Endodermal cell (in vitro differentiated cells): ENCODE measurements around the gene EPHA2. TPM values are rescaled to one million over a fixed set of nuclear protein-coding genes. Genes with fewer than 3 reads are reported as not detected.

Experiments used
- DNase-seq: peaks from one replicate; pipeline ENCODE4 v3.0.0-alpha.2; 2017
- H3K27ac ChIP-seq: 2 replicates; pipeline ENCODE4 v1.5.1; 2013; ENCODE audit warnings: mild to moderate bottlenecking, low read depth, low read length, moderate library complexity
- H3K27me3 ChIP-seq: 2 replicates; pipeline ENCODE4 v1.6.1; 2013; ENCODE audit warnings: mild to moderate bottlenecking, low read length, moderate library complexity; ENCODE audit not compliant: insufficient read depth, control insufficient read depth, poor library complexity, severe bottlenecking
- H3K36me3 ChIP-seq: 2 replicates; pipeline ENCODE4 v1.7.0; 2013; ENCODE audit warnings: mild to moderate bottlenecking, low read length, moderate library complexity; ENCODE audit not compliant: control insufficient read depth, insufficient read depth
- H3K4me1 ChIP-seq: one replicate; pipeline ENCODE4 v1.7.0; 2013; ENCODE audit warnings: low read length; ENCODE audit not compliant: control insufficient read depth, insufficient read depth
- H3K4me3 ChIP-seq: 2 replicates; pipeline ENCODE4 v1.5.1; 2013; ENCODE audit warnings: mild to moderate bottlenecking, low read length, moderate library complexity
- H3K9ac ChIP-seq: 2 replicates; pipeline ENCODE4 v1.6.1; 2013; ENCODE audit warnings: mild to moderate bottlenecking, low read length, moderate library complexity; ENCODE audit not compliant: poor library complexity, severe bottlenecking; ENCODE audit errors: extremely low read depth
- H3K9me3 ChIP-seq: 2 replicates; pipeline ENCODE4 v1.6.1; 2013; ENCODE audit warnings: mild to moderate bottlenecking, low read length, moderate library complexity; ENCODE audit not compliant: control insufficient read depth
- H3K27ac Mint-ChIP-seq: 2 replicates; pipeline ENCODE4 v1.8.0; 2020; ENCODE audit warnings: mixed read lengths
- H3K27me3 Mint-ChIP-seq: 2 replicates; pipeline ENCODE4 v1.8.0; 2021; ENCODE audit warnings: mild to moderate bottlenecking, mixed read lengths; ENCODE audit not compliant: insufficient read depth
- H3K36me3 Mint-ChIP-seq: 2 replicates; pipeline ENCODE4 v1.8.0; 2020; ENCODE audit warnings: low read depth, mixed read lengths
- H3K4me1 Mint-ChIP-seq: 2 replicates; pipeline ENCODE4 v1.8.0; 2020; ENCODE audit warnings: mixed read lengths
- H3K4me3 Mint-ChIP-seq: 2 replicates; pipeline ENCODE4 v1.8.0; 2020; ENCODE audit warnings: mild to moderate bottlenecking, moderate library complexity, mixed read lengths
- H3K9me3 Mint-ChIP-seq: 2 replicates; pipeline ENCODE4 v1.8.0; 2020; ENCODE audit warnings: mild to moderate bottlenecking, mixed read lengths
- CTCF ChIP-seq: fragments of 200-600 bp; sonication (generic); conservative IDR thresholded peaks from 2 replicates; pipeline ENCODE4 v1.5.0; 2021; ENCODE audit warnings: antibody characterized with exemption, mild to moderate bottlenecking
- WGBS, 2 experiments: methylation state at CpG; one replicate each; pipeline versions ENCODE4 v1.1.5 to v1.1.7; 2013; ENCODE audit warnings: missing lambda C conversion rate in 2 of 2, mixed read lengths in 1 of 2; ENCODE audit not compliant: insufficient coverage in 1 of 2, insufficient read length in 1 of 2; 5-methylcytosine and 5-hydroxymethylcytosine counted together
- total RNA-seq, 2 donors: library from RNA; stranded (reverse); fragmentation: NEBNext Ultra II Directional in 1 of 2; extraction: Animal tissue kit (Norgen Biotek cat#: 25700) in 1 of 2; gene quantifications; 2 replicates in 1 of 2; 3 replicates in 1 of 2; pipeline ENCODE4 v1.2.1, GENCODE V29; 2021

EPHA2 gene
- total RNA-seq, 2 donors from 2014 or later: 56.5 to 64.3 TPM

GRCh38 chr1:16130827-16131226, 25.0 kb downstream of the EPHA2 start:
- Histone ChIP-seq H3K9me3 (no peaks in the 10 kb centered on the region), H3K27ac (no peak overlapping the region), H3K9ac (no peak overlapping the region), H3K27me3 (no peaks in the 10 kb centered on the region), H3K4me1 (no peaks in the 10 kb centered on the region), H3K36me3 (peaks cover 98% of the 10 kb centered on the region), H3K4me3 (no peak overlapping the region)
- WGBS, 2 experiments: 94 to 96% methylated on average over 6 of the region's 6 CpGs
- Mint-ChIP-seq H3K36me3 (peaks cover 78% of the 10 kb centered on the region), H3K4me1 (no peaks in the 10 kb centered on the region), H3K4me3 (no peak overlapping the region), H3K27ac (peak overlapping the region; percentile 79), H3K27me3 (no peaks in the 10 kb centered on the region), H3K9me3 (no peaks in the 10 kb centered on the region)
- DNase-seq: no peak
- TF ChIP-seq CTCF: no peak

GRCh38 chr1:16129921-16130543, 25.8 kb downstream of the EPHA2 start:
- Mint-ChIP-seq H3K27ac (peak overlapping the region; percentile 17), H3K27me3 (no peaks in the 10 kb centered on the region), H3K36me3 (peaks cover 75% of the 10 kb centered on the region), H3K4me3 (no peak overlapping the region), H3K4me1 (no peaks in the 10 kb centered on the region), H3K9me3 (no peaks in the 10 kb centered on the region)
- Histone ChIP-seq H3K4me1 (no peaks in the 10 kb centered on the region), H3K27me3 (no peaks in the 10 kb centered on the region), H3K4me3 (no peak overlapping the region), H3K27ac (no peak overlapping the region), H3K9me3 (no peaks in the 10 kb centered on the region), H3K36me3 (peaks cover 96% of the 10 kb centered on the region), H3K9ac (no peak overlapping the region)
- DNase-seq: no peak
- no peak for TF ChIP-seq CTCF
- WGBS, 2 experiments: 97 to 98% methylated on average over 10 to 16 of the region's 16 CpGs

GRCh38 chr1:16129316-16129715, 26.6 kb downstream of the EPHA2 start:
- 97% methylated on average over 17 to 19 of the region's 19 CpGs for WGBS, 2 experiments
- H3K4me3 Mint-ChIP-seq: no peak overlapping the region
- peaks cover 96% of the 10 kb centered on the region for H3K36me3 ChIP-seq
- no peak for DNase-seq
- peaks cover 75% of the 10 kb centered on the region for H3K36me3 Mint-ChIP-seq
- no peaks in the 10 kb centered on the region for H3K4me1 ChIP-seq
- peaks cover 2% of the 10 kb centered on the region for H3K4me1 Mint-ChIP-seq
- no peaks in the 10 kb centered on the region for H3K9me3 Mint-ChIP-seq
- no peak overlapping the region for H3K4me3 ChIP-seq
- H3K9me3 ChIP-seq: no peaks in the 10 kb centered on the region
- H3K27me3 Mint-ChIP-seq: no peaks in the 10 kb centered on the region
- no peaks in the 10 kb centered on the region for H3K27me3 ChIP-seq
- no peak for TF ChIP-seq CTCF
- no peak overlapping the region for H3K9ac ChIP-seq
- H3K27ac Mint-ChIP-seq: peak overlapping the region; percentile 15
- H3K27ac ChIP-seq: no peak overlapping the region
